Smooth muscle cell (in vitro differentiated cells): ENCODE results near the gene TMEM222. TPM values are rescaled to one million over a fixed set of nuclear protein-coding genes. Genes with fewer than 3 reads are reported as not detected.

Experiments used
- DNase-seq: peaks from one replicate; lab custom pipeline; 2025; ENCODE audit not compliant: unreplicated experiment; lab: John Stamatoyannopoulos, UW
- H2AFZ ChIP-seq: fragments of 200-600 bp; sonication (generic); 2 replicates; pipeline ENCODE4 v1.6.0; 2016; ENCODE audit warnings: antibody characterized with exemption, low read depth, mild to moderate bottlenecking
- H3F3A ChIP-seq: fragments of 200-600 bp; sonication (generic); 2 replicates; pipeline ENCODE4 v1.6.0; 2017; ENCODE audit warnings: antibody characterized with exemption, low read depth
- H3K27ac ChIP-seq: fragments of 200-600 bp; sonication (generic); 2 replicates; pipeline ENCODE4 v1.5.1; 2016; ENCODE audit warnings: low read depth, mild to moderate bottlenecking
- H3K27me3 ChIP-seq: fragments of 200-600 bp; sonication (generic); 2 replicates; pipeline ENCODE4 v1.6.1; 2016; ENCODE audit warnings: low read depth, mild to moderate bottlenecking
- H3K36me3 ChIP-seq: fragments of 200-600 bp; sonication (generic); 2 replicates; pipeline ENCODE4 v1.5.1; 2016; ENCODE audit warnings: low read depth
- H3K4me1 ChIP-seq: fragments of 200-600 bp; sonication (generic); 2 replicates; pipeline ENCODE4 v1.5.1; 2016; ENCODE audit warnings: low read depth
- H3K4me2 ChIP-seq: fragments of 200-600 bp; sonication (generic); 2 replicates; pipeline ENCODE4 v1.6.0; 2016; ENCODE audit warnings: mild to moderate bottlenecking
- H3K4me3 ChIP-seq: fragments of 200-600 bp; sonication (generic); 2 replicates; pipeline ENCODE4 v1.5.1; 2016; ENCODE audit warnings: mild to moderate bottlenecking
- H3K79me2 ChIP-seq: fragments of 200-600 bp; sonication (generic); 2 replicates; pipeline ENCODE4 v1.6.0; 2016; ENCODE audit warnings: low read depth, mild to moderate bottlenecking
- H3K9ac ChIP-seq: fragments of 200-600 bp; sonication (generic); 2 replicates; pipeline ENCODE4 v1.6.0; 2016; ENCODE audit warnings: low read depth
- H3K9me3 ChIP-seq: fragments of 200-600 bp; sonication (generic); replicated peaks from 2 replicates; pipeline ENCODE4 v1.5.1; 2016; ENCODE audit warnings: low read depth
- H4K20me1 ChIP-seq: fragments of 200-600 bp; sonication (generic); 2 replicates; pipeline ENCODE4 v1.6.0; 2016; ENCODE audit warnings: low read depth
- WGBS: methylation state at CpG from one replicate; pipeline ENCODE4 v1.1.7; 2016; ENCODE audit warnings: low lambda C conversion rate; 5-methylcytosine and 5-hydroxymethylcytosine counted together
- polyA plus RNA-seq: library from polyadenylated mRNA; unstranded; fragments of >200 nt; fragmentation: Nextera tagmentation; extraction: Ambion mirVana; gene quantifications from 2 replicates; pipeline ENCODE4 v1.2.1, GENCODE V29; 2016
- total RNA-seq: library from RNA; depleted of rRNA; stranded (reverse); fragments of >200 nt; gene quantifications from 2 replicates; pipeline ENCODE4 v1.2.3, GENCODE V29; 2014
- TF ChIP-seq, protein P1 (sequence below): fragments of 200-600 bp; sonication (generic); IDR thresholded peaks from 2 replicates; pipeline ENCODE4 v1.5.1; 2017; ENCODE audit warnings: borderline replicate concordance, mild to moderate bottlenecking, antibody characterized with exemption; ENCODE audit not compliant: insufficient read depth, poor library complexity, severe bottlenecking

Gene TMEM222
- total and polyA plus RNA-seq, 2 experiments from 2014 or later, result 28.0 to 49.3 TPM

DNA sequence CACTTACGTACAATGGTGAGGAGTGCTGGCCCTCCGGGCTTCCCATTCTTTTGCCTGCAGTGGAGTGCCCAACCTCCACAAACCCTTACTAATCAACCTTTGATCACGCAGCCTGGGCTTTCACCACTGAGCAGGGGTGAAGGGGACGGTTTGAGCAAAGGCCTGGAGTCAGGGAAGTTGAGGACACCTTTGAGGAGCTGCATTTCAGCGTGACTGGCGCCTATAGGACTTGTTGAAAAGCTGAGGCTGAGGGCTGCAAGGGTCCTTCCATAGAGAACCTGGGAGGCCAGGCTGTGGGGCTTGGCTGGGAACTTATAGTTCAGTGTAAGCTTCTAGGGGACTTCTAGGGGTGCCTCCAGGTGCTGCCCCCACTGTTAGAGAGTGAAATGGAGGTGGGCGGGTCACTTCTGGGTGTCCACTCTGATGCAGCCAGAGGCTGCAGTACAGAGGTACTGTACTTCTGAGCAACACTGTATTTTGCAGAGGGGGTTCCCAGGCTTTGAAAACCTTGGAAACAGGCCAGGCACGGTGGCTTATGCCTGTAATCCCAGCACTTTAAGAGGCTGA lies 29.7 kb downstream of the TMEM222 start:
- 43% methylated on average over 8 of the region's 8 CpGs for WGBS
- H3K4me2 ChIP-seq, result peak overlapping the region; percentile 78
- TF ChIP-seq, protein P1, sequence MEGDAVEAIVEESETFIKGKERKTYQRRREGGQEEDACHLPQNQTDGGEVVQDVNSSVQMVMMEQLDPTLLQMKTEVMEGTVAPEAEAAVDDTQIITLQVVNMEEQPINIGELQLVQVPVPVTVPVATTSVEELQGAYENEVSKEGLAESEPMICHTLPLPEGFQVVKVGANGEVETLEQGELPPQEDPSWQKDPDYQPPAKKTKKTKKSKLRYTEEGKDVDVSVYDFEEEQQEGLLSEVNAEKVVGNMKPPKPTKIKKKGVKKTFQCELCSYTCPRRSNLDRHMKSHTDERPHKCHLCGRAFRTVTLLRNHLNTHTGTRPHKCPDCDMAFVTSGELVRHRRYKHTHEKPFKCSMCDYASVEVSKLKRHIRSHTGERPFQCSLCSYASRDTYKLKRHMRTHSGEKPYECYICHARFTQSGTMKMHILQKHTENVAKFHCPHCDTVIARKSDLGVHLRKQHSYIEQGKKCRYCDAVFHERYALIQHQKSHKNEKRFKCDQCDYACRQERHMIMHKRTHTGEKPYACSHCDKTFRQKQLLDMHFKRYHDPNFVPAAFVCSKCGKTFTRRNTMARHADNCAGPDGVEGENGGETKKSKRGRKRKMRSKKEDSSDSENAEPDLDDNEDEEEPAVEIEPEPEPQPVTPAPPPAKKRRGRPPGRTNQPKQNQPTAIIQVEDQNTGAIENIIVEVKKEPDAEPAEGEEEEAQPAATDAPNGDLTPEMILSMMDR, result no peak

DNA sequence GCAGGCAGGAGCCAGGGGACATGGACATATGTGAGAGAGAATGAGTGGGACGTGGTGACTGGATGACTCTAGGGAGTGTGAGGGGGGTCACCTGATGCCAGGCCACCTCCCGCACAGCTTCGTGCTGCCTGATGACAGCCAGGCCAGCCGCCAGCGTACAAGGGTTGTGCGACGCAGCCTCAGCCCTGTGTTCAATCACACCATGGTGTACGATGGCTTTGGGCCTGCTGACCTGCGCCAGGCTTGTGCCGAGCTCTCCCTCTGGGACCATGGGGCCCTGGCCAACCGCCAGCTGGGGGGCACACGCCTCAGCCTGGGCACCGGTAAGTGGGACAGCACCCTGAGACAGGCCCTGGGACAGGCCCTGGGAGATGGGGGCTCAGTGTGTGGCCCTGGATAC lies 31.2 kb downstream of the TMEM222 start:
- Histone ChIP-seq H3F3A (no peaks in the 10 kb centered on the region), H3K4me2 (no peak overlapping the region), H3K4me3 (no peak overlapping the region), H3K27me3 (no peaks in the 10 kb centered on the region), H4K20me1 (no peaks in the 10 kb centered on the region), H3K4me1 (peaks cover 7% of the 10 kb centered on the region), H3K36me3 (no peaks in the 10 kb centered on the region), H3K9me3 (no peaks in the 10 kb centered on the region), H3K9ac (no peak overlapping the region), H3K27ac (no peak overlapping the region), H2AFZ (no peak overlapping the region), H3K79me2 (no peaks in the 10 kb centered on the region)
- WGBS, result 96% methylated on average over 13 of the region's 13 CpGs
- DNase-seq, result no peak
- TF ChIP-seq, protein P1, result no peak

More for the DNA sequence above, 29.7 kb downstream of the TMEM222 start:
- DNase-seq, result no peak
- Histone ChIP-seq H3K4me3 (no peak overlapping the region), H3K27me3 (no peaks in the 10 kb centered on the region), H3K9me3 (no peaks in the 10 kb centered on the region), H2AFZ (no peak overlapping the region), H3K9ac (no peak overlapping the region), H3K4me1 (peaks cover 7% of the 10 kb centered on the region), H3K79me2 (no peaks in the 10 kb centered on the region), H3F3A (no peaks in the 10 kb centered on the region), H4K20me1 (no peaks in the 10 kb centered on the region), H3K36me3 (no peaks in the 10 kb centered on the region), H3K27ac (no peak overlapping the region)

DNA sequence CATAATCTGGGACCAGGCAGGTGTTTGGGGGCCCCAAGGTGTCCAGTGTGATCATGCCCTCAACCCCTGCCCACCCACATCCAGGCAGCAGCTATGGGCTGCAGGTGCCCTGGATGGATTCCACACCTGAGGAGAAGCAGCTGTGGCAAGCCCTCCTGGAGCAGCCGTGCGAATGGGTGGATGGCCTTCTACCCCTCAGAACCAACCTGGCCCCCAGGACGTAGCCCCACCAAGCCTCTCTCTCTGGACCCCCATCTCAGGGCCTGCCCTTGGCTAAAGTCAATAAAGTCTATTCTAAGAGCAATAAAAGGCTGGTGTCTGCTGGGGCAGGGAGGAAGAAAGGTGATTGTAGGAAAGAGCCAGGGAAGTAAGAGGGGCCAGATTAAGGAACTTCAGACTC lies 31.7 kb downstream of the TMEM222 start:
- Histone ChIP-seq H3K4me2 (no peak overlapping the region), H3K36me3 (no peaks in the 10 kb centered on the region), H3F3A (no peaks in the 10 kb centered on the region), H3K27ac (no peak overlapping the region), H3K79me2 (no peaks in the 10 kb centered on the region), H3K9me3 (no peaks in the 10 kb centered on the region), H3K4me3 (no peak overlapping the region), H3K9ac (no peak overlapping the region), H2AFZ (no peak overlapping the region), H4K20me1 (no peaks in the 10 kb centered on the region), H3K4me1 (peaks cover 6% of the 10 kb centered on the region), H3K27me3 (no peaks in the 10 kb centered on the region)
- WGBS, result 96% methylated on average over 3 of the region's 3 CpGs
- TF ChIP-seq, protein P1, result no peak
- no peak for DNase-seq

DNA sequence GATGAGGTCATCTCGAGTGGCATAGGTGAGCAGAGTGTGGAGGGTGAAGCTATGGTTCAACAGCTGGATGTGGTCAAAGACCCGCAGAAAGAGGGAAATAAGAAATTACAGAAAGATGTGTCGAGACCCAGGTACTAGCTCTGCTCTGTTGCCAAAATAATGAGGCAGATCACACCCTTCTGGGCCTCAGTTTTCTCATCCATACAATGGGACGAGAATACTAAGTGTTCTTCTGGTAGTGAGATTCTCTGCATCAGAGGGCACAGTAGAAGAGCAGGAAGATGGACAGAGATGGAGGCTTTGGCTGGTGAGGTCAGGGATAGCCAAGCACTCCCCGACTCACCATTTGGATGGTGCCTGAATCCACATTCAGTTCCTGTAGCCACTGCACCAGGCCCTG lies 33.7 kb downstream of the TMEM222 start:
- Histone ChIP-seq H3K4me2 (no peak overlapping the region), H4K20me1 (no peaks in the 10 kb centered on the region), H3K4me3 (no peak overlapping the region), H3K9ac (no peak overlapping the region), H3K36me3 (no peaks in the 10 kb centered on the region), H3K27me3 (no peaks in the 10 kb centered on the region), H3K9me3 (no peaks in the 10 kb centered on the region), H3K4me1 (peaks cover 6% of the 10 kb centered on the region), H3K27ac (no peak overlapping the region), H3K79me2 (no peaks in the 10 kb centered on the region), H2AFZ (no peak overlapping the region), H3F3A (no peaks in the 10 kb centered on the region)
- 92% methylated on average over 5 of the region's 5 CpGs for WGBS
- TF ChIP-seq, protein P1, result no peak
- no peak for DNase-seq
